K562 (cell line): ENCODE measurements around the gene PRDX1. TPM values are rescaled to one million over a fixed set of nuclear protein-coding genes. Genes with fewer than 3 reads are reported as not detected.

Experiments
- CBX1 ChIP-seq: sonication (generic); IDR thresholded peaks from 2 replicates; pipeline ENCODE4 v1.6.1; 2016; ENCODE audit warnings: antibody characterized with exemption, low read depth, mild to moderate bottlenecking
- FOSL1 ChIP-seq: fragments of 200-800 bp; sonication (Bioruptor generic); conservative IDR thresholded peaks from 2 replicates; pipeline ENCODE4 v1.6.1; 2016; ENCODE audit warnings: missing genetic modification characterization, missing compliant biosample characterization
- IRF9 ChIP-seq: fragments of 450-650 bp; IDR thresholded peaks from 2 replicates; pipeline ENCODE4 v1.6.1; 2016; ENCODE audit warnings: missing biosample characterization, missing genetic modification characterization
- RBFOX2 ChIP-seq: fragments of 200-400 bp; formaldehyde crosslinking; IDR thresholded peaks from 2 replicates; pipeline ENCODE4 v1.6.1; 2017; ENCODE audit warnings: low read depth, mild to moderate bottlenecking, low read length, moderate library complexity
- RBM22 ChIP-seq: fragments of 200-400 bp; formaldehyde crosslinking; IDR thresholded peaks from 2 replicates; pipeline ENCODE4 v1.6.1; 2018; ENCODE audit warnings: low read length, low read depth; ENCODE audit not compliant: poor library complexity, severe bottlenecking
- TARDBP ChIP-seq: fragments of 450-650 bp; IDR thresholded peaks from 2 replicates; pipeline ENCODE4 v1.6.1; 2016
- ZFP36 ChIP-seq: fragments of 150-350 bp; IDR thresholded peaks from 2 replicates; pipeline ENCODE4 v1.6.1; 2018; ENCODE audit warnings: low read length, low read depth; ENCODE audit not compliant: partially characterized antibody
- ZFP91 ChIP-seq: sonication (generic); formaldehyde crosslinking; IDR thresholded peaks from 2 replicates; pipeline ENCODE4 v1.8.0; 2022; ENCODE audit warnings: mild to moderate bottlenecking, missing genetic modification reagents
- ZNF134 ChIP-seq: fragments of 250-450 bp; sonication (Bioruptor Pico); conservative IDR thresholded peaks from 2 replicates; pipeline ENCODE4 v1.4.0; 2020
- ZNF589 ChIP-seq: fragments of 200-800 bp; sonication (Bioruptor generic); IDR thresholded peaks from 2 replicates; pipeline ENCODE4 v1.6.1; 2016; ENCODE audit warnings: low read depth, missing genetic modification characterization, missing compliant biosample characterization
- ZNF707 ChIP-seq: fragments of 250-450 bp; sonication (Bioruptor Pico); conservative IDR thresholded peaks from 2 replicates; pipeline ENCODE4 v1.8.0; 2022; ENCODE audit warnings: inconsistent platforms, mild to moderate bottlenecking, moderate library complexity
- polyA plus RNA-seq, 8 experiments: library from polyadenylated mRNA; depleted of rRNA in 4 of 8; stranded (reverse) in 5 of 8; unstranded in 3 of 8; fragments of >200 nt; fragmentation: Nextera tagmentation in 2 of 8; fragmentation: Illumina TruSeq in 1 of 8; extraction: Ambion mirVana in 2 of 8; extraction: Trizol in 1 of 8; gene quantifications; 2 replicates each; pipeline versions ENCODE4 v1.2.1 to v1.2.3, GENCODE V29; 2011 to 2014; ENCODE audit warnings: inconsistent platforms in 1 of 8, missing spikeins in 1 of 8
- total RNA-seq, 7 experiments: library from RNA; depleted of rRNA in 6 of 7; stranded (reverse); fragments of >200 nt in 6 of 7; fragmentation: Illumina TruSeq in 2 of 7; extraction: Trizol in 2 of 7; gene quantifications; 2 replicates each; pipeline versions ENCODE4 v1.2.1 to v1.2.3, GENCODE V29; 2011 to 2021; ENCODE audit warnings: low replicate concordance in 1 of 7
- TF ChIP-seq, protein P1 (sequence below), 3 experiments: fragments of 200-800 bp in 1 of 3; fragments of 250-450 bp in 1 of 3; fragments of 450-650 bp in 1 of 3; sonication (Bioruptor Pico) in 1 of 3; sonication (Bioruptor generic) in 1 of 3; formaldehyde crosslinking in 1 of 3; IDR thresholded peaks; 2 replicates each; pipeline versions ENCODE4 v1.6.1 to v1.8.0; 2016 to 2022; ENCODE audit warnings: mild to moderate bottlenecking in 2 of 3, missing genetic modification characterization in 2 of 3, missing compliant biosample characterization in 1 of 3, moderate library complexity in 1 of 3
- TF ChIP-seq, protein P2 (sequence below): fragments of 450-650 bp; formaldehyde crosslinking; IDR thresholded peaks from 2 replicates; pipeline ENCODE4 v1.4.0; 2020; ENCODE audit warnings: mild to moderate bottlenecking, mixed read lengths

The PRDX1 gene
- total and polyA plus RNA-seq, 9 of the 15 experiments (the other 6 are each of a cell fraction or from before 2014, with no cell fraction given) = 748 to 2,388 (median 1,045) TPM

- TF ChIP-seq ZFP91 (peak; percentile 69; the same call in 1 of the 2 replicates), IRF9 (tag) (peak; percentile 49; the same call in 1 of the 2 replicates), CBX1 (peak; percentile 68; the same call in 1 of the 2 replicates), ZNF134 (no peak), TARDBP (peak; percentile 36; the same call in 1 of the 2 replicates), ZNF707 (CRISPR knock-in tag) (no peak), RBFOX2 (peak; percentile 99), ZFP36 (peak; percentile 37), ZNF589 (peak; percentile 90; the same call in 1 of the 2 replicates), FOSL1 (peak; percentile 23; the same call in 1 of the 2 replicates), RBM22 (no peak)
- TF ChIP-seq, protein P1, sequence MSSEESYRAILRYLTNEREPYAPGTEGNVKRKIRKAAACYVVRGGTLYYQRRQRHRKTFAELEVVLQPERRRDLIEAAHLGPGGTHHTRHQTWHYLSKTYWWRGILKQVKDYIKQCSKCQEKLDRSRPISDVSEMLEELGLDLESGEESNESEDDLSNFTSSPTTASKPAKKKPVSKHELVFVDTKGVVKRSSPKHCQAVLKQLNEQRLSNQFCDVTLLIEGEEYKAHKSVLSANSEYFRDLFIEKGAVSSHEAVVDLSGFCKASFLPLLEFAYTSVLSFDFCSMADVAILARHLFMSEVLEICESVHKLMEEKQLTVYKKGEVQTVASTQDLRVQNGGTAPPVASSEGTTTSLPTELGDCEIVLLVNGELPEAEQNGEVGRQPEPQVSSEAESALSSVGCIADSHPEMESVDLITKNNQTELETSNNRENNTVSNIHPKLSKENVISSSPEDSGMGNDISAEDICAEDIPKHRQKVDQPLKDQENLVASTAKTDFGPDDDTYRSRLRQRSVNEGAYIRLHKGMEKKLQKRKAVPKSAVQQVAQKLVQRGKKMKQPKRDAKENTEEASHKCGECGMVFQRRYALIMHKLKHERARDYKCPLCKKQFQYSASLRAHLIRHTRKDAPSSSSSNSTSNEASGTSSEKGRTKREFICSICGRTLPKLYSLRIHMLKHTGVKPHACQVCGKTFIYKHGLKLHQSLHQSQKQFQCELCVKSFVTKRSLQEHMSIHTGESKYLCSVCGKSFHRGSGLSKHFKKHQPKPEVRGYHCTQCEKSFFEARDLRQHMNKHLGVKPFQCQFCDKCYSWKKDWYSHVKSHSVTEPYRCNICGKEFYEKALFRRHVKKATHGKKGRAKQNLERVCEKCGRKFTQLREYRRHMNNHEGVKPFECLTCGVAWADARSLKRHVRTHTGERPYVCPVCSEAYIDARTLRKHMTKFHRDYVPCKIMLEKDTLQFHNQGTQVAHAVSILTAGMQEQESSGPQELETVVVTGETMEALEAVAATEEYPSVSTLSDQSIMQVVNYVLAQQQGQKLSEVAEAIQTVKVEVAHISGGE (CRISPR knock-in tag; IDR thresholded peaks at IDR 0.05) = peak in 1 of 3 experiments; percentile 87; a peak in 2 of 6 replicates
- TF ChIP-seq, protein P2, sequence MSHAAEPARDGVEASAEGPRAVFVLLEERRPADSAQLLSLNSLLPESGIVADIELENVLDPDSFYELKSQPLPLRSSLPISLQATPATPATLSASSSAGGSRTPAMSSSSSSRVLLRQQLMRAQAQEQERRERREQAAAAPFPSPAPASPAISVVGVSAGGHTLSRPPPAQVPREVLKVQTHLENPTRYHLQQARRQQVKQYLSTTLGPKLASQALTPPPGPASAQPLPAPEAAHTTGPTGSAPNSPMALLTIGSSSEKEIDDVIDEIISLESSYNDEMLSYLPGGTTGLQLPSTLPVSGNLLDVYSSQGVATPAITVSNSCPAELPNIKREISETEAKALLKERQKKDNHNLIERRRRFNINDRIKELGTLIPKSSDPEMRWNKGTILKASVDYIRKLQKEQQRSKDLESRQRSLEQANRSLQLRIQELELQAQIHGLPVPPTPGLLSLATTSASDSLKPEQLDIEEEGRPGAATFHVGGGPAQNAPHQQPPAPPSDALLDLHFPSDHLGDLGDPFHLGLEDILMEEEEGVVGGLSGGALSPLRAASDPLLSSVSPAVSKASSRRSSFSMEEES (CRISPR knock-in tag) = no peak; the same call in 1 of the 2 replicates
These were observed 29.0 kb upstream of the PRDX1 start, which contains the start of gene AKR1A1 (continued) for GRCh38 chr1:45550401-45551351.
